ENCODE data around the gene PEPD.

Gene PEPD

DNA sequence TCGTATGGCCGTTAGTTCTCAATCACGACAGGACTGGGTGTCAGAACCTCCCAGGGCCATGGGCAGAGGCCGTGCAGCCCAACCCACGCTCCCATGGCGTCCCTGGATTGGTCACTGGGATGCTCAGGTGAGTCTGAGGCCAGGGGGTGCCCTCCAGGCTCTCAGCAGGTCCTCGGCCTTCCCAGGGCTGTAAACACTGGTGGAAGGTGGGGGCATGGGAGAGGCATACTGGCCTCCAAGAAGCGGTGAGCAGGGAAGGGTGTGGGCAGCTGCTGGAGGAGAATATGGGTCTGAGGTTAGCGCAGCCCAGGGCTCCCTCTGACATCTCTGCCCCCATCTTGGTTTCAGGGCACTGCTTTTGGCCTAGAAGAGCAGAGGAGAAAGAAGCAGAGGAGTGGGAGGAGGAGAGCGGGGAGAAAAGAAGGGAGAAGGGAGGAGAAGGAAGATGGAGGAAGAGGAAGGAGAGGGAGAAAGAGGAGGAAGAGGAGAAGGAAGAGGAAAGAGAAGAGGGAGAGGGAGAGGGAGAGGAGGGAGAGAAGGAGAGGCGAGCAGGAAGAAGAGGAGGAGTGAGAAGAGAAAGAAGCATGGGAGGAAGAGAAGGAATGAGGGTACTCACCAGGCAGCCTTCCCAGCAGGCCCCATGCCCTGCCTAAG is 85.8 kb downstream of the PEPD start:
- Histone ChIP-seq H3K4me3 (no peak overlapping the region), H3K27me3 (no peaks in the 10 kb centered on the region), H3K9me3 (no peaks in the 10 kb centered on the region), H3K4me1 (no peaks in the 10 kb centered on the region), H3K36me3 (peaks cover 0 to 8% (median 0%) of the 10 kb centered on the region in 3 donors), H3K27ac (no peak overlapping the region)
- intact Hi-C loops (cut with DNase I; ENCODE audit: low total_unique reads) = no loop called here
- TF ChIP-seq, protein P1, sequence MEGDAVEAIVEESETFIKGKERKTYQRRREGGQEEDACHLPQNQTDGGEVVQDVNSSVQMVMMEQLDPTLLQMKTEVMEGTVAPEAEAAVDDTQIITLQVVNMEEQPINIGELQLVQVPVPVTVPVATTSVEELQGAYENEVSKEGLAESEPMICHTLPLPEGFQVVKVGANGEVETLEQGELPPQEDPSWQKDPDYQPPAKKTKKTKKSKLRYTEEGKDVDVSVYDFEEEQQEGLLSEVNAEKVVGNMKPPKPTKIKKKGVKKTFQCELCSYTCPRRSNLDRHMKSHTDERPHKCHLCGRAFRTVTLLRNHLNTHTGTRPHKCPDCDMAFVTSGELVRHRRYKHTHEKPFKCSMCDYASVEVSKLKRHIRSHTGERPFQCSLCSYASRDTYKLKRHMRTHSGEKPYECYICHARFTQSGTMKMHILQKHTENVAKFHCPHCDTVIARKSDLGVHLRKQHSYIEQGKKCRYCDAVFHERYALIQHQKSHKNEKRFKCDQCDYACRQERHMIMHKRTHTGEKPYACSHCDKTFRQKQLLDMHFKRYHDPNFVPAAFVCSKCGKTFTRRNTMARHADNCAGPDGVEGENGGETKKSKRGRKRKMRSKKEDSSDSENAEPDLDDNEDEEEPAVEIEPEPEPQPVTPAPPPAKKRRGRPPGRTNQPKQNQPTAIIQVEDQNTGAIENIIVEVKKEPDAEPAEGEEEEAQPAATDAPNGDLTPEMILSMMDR (IDR thresholded peaks at IDR 0.05) = no peak
- no peak for DNase-seq

DNA sequence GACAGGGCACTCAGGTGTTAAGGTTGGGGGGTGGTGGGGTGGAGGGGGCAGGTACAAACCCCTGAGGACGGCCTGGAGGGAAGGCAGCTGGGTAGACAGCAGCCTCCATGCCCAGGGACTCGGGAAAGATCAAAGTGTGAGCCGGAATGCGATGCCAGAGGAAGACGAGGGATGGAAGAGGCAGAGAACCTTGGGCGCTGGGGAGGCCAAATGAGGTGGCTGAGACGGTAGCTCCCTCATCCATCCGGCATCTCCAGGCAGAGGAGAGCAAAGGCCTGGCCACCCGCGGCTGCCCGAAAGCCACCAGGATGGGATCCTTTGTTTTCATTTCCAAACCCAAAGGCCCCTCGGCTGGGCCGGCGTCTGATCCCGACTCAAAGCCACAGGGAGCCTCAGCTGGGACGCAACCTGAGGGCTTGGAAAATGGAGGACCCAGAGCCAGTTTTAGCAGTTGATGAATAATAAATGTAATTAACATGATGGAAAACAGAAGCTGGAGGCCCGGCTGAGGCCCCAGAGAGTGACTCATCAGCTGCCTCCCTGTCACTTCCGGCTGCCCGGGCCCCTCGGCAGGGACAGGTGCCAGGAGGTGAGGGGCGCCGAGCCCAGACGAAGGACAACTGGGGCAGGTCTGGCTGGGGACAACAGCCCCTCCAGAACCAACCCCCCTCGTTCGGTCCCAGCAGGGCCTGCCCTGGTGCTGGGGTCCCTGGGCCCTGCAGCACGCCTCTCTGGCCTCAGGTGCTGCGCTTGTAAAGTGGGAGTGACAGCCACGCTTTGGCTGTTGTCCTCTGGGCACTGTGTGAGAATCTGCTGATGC is 86.5 kb downstream of the PEPD start:
- intact Hi-C loops (cut with DNase I; ENCODE audit: low total_unique reads) = no loop called here
- no peak for DNase-seq

DNA sequence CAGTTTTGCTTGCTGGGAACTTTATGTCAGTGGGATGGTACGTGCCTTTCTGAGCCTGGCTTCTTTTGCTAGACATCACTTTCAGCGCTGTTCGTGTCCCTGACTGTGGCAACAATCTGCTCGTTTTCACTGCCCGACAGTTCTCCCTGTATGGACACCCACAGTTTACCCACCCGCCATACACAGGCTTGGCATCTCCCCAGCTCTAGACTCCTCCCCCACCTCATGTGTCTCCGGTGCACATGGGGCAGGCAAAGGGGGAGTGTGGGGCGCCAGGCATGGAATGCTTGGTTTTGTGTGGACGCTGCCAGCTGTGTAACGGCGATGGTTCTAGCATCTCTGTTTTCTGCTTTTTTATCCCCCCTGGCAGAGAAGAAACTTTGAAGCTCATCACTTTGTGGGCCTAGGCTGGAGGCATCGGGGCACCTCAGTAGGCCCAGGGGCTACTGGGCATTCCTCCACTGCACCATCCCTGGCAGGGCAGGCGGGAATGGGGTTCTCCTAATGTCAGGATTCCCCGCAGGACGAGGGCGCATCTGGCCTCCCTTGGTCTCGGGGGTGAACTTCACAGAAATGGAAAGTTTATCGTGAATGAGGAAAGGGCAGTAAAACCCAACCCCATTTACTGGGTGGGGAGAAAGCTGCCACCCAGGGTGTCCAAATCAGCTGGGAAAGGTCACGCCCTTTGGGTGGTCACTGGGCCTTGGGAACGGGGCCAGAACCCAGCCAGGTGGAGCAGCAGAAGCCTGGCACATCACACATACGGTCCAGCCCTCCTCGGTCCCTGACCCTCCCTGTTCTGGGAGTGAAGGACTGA is 87.3 kb downstream of the PEPD start:
- H3K4me3 ChIP-seq = no peak overlapping the region
- H3K36me3 ChIP-seq = peaks cover 0 to 8% (median 0%) of the 10 kb centered on the region in 3 donors
- intact Hi-C loops (cut with DNase I; ENCODE audit: low total_unique reads) = no loop called here
- H3K27me3 ChIP-seq = no peaks in the 10 kb centered on the region
- H3K27ac ChIP-seq = no peak overlapping the region
- H3K4me1 ChIP-seq = no peaks in the 10 kb centered on the region
- DNase-seq = no peak
- TF ChIP-seq, protein P1 (IDR thresholded peaks at IDR 0.05) = no peak
- H3K9me3 ChIP-seq = no peaks in the 10 kb centered on the region

More for the DNA sequence above, 86.5 kb downstream of the PEPD start:
- Histone ChIP-seq H3K36me3 (peaks cover 0 to 8% (median 0%) of the 10 kb centered on the region in 3 donors), H3K27me3 (no peaks in the 10 kb centered on the region), H3K4me1 (no peaks in the 10 kb centered on the region), H3K27ac (no peak overlapping the region), H3K9me3 (no peaks in the 10 kb centered on the region), H3K4me3 (no peak overlapping the region)
- TF ChIP-seq, protein P1 (IDR thresholded peaks at IDR 0.05) = no peak

DNA sequence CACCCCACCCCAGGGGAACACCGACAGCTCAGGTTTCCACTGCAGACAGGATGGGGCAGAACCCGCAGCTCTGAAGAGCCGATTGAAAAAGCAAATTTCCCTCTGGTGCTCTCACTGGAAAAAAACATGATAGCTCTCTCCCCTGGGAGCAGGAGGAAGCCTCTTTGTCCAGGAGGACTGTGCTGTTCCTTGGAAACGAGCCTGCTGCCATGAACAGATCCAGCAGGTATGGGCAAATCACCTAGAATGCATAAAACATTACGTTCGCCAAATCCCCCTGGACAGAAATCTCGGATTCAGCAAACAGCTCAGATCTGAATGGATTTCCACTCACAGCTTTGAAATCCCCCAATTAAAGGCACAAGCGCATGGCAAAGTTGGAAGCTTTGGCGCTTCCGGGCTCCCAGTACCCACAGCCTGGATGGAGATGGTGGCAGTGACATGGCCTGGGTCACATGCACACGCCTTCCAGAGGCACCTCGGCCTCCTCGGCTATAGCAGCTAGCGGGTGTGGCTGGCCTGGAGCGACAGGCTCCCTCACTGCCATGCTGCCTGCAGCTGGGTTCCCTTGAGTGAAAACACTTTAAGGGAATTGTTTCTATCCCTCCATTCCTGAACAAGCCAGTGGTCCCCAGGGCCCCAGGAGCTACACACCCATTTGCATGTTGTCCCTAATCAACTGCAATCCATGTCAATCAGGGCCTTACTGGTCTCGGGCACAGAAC is 89.0 kb downstream of the PEPD start:
- Histone ChIP-seq H3K4me1 (no peaks in the 10 kb centered on the region), H3K4me3 (no peak overlapping the region), H3K27ac (no peak overlapping the region), H3K27me3 (no peaks in the 10 kb centered on the region), H3K9me3 (no peaks in the 10 kb centered on the region), H3K36me3 (peaks cover 0 to 8% (median 0%) of the 10 kb centered on the region in 3 donors)
- TF ChIP-seq, protein P1 (IDR thresholded peaks at IDR 0.05) = no peak
- no peak for DNase-seq
- intact Hi-C loops (cut with DNase I; ENCODE audit: low total_unique reads) = no loop called here

DNA sequence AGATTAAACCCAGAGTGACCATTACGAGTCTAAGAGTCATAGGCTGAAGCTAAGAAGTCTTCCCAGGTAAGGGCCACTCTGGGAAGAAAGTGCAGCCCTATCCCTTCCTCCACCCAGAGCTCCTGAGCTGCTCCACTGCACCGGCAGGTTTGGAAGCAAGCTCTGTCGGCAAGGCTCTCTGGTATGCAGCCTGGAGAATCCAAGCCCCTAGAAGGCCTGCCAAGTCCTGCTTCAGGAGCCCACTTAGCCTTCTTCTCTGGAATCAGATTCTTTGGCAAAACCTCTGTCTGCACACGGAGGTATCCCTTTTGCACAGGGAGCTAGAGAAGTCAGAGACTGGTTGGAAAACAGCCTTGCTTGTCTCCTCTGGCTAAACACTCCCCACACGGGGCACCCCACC is 89.6 kb downstream of the PEPD start:
- Histone ChIP-seq H3K4me1 (no peaks in the 10 kb centered on the region), H3K36me3 (peaks cover 0 to 8% (median 0%) of the 10 kb centered on the region in 3 donors), H3K27ac (no peak overlapping the region), H3K9me3 (no peaks in the 10 kb centered on the region), H3K27me3 (no peaks in the 10 kb centered on the region), H3K4me3 (no peak overlapping the region)
- intact Hi-C loops (cut with DNase I; ENCODE audit: low total_unique reads) = no loop called here
- TF ChIP-seq, protein P1 (IDR thresholded peaks at IDR 0.05) = no peak
- DNase-seq = no peak
